ENCODE measurements around the gene YTHDF1. TPM values are rescaled to one million over a fixed set of nuclear protein-coding genes. Genes with fewer than 3 reads are reported as not detected.

YTHDF1 gene
- total and polyA plus RNA-seq, 2 of the 4 experiments (the other 2 are of a cell fraction): 10.9 to 22.6 TPM

- Histone ChIP-seq H3K14ac (replicated peaks; ENCODE audit: low read depth, low read length) (no peak overlapping the region), H2BK20ac (ENCODE audit: low read depth, low read length) (no peak overlapping the region), H3K9ac (ENCODE audit: low read depth, low read length) (no peak overlapping the region), H3K9me3 (ENCODE audit: control insufficient read depth, insufficient read depth, low read length) (no peaks in the 10 kb centered on the region), H3K27ac (ENCODE audit: insufficient read depth, low read length) (no peak overlapping the region), H3K9me1 (ENCODE audit: insufficient read depth, low read length) (no peaks in the 10 kb centered on the region), H4K91ac (ENCODE audit: insufficient read depth, low read depth, low read length) (no peak overlapping the region), H3K56ac (ENCODE audit: extremely low read depth, insufficient read depth, low read length) (no peak overlapping the region), H3K36me3 (ENCODE audit: control insufficient read depth, insufficient read depth, low read length) (no peaks in the 10 kb centered on the region), H4K20me1 (ENCODE audit: insufficient read depth, low read length) (no peaks in the 10 kb centered on the region; the same call in 1 of the 2 replicates), H2BK120ac (ENCODE audit: low read depth, low read length) (no peak overlapping the region), H3K4ac (ENCODE audit: low read depth, low read length) (no peak overlapping the region), H4K8ac (ENCODE audit: low read depth in 2 of 2, low read length in 2 of 2) (no peak overlapping the region), H2BK15ac (ENCODE audit: low read depth, low read length) (no peak overlapping the region), H3K23ac (ENCODE audit: low read depth, low read length) (no peak overlapping the region), H2BK5ac (ENCODE audit: low read depth, low read length, poor library complexity, severe bottlenecking) (no peak overlapping the region), H4K5ac (ENCODE audit: low read depth, low read length) (no peak overlapping the region), H3K4me3 (ENCODE audit: insufficient read depth, low read depth, low read length) (no peak overlapping the region), H3K18ac (ENCODE audit: low read depth, low read length) (no peak overlapping the region), H2AK5ac (ENCODE audit: low read depth, low read length) (no peak overlapping the region), H2AK9ac (replicated peaks; ENCODE audit: low read depth, low read length, poor library complexity) (no peak overlapping the region), H3K79me1 (ENCODE audit: low read depth in 1 of 2, low read length in 2 of 2) (no peaks in the 10 kb centered on the region), H3K27me3 (ENCODE audit: control insufficient read depth, insufficient read depth, low read length) (peaks cover 39% of the 10 kb centered on the region), H3K4me2 (ENCODE audit: low read depth, low read length) (no peak overlapping the region), H2AFZ (replicated peaks; ENCODE audit: low read length, poor library complexity) (no peak overlapping the region), H3K4me1 (ENCODE audit: control insufficient read depth, insufficient read depth, low read length) (no peaks in the 10 kb centered on the region)
- CTCF ChIA-PET: no interaction called here
- POLR2A ChIA-PET (ENCODE audit: unreplicated experiment): no interaction called here
- intact Hi-C loops (cut with micrococcal nuclease) (no loop called here), dilution Hi-C loops (cut with HindIII; ENCODE audit: low sequenced_read_pairs, unreplicated experiment) (no loop called here), in situ Hi-C loops (cut with MboI; ENCODE audit: low sequenced_read_pairs) (no loop called here)
- 51% methylated on average over 7 of the region's 24 CpGs; no CpG with 5 or more reads in 1 of the 2 experiments for WGBS, 2 experiments (ENCODE audit: extremely low coverage in 2 of 2, insufficient read length in 1 of 2)
- ATAC-seq (ENCODE audit: low read depth) (no peak), DNase-seq (no peak)
- BruUV-seq (replicated peaks): no TSS peak
- no peak for TF ChIP-seq CEBPB (IDR thresholded peaks at IDR 0.05; ENCODE audit: low read depth, low read length)
- TF ChIP-seq, protein P1, sequence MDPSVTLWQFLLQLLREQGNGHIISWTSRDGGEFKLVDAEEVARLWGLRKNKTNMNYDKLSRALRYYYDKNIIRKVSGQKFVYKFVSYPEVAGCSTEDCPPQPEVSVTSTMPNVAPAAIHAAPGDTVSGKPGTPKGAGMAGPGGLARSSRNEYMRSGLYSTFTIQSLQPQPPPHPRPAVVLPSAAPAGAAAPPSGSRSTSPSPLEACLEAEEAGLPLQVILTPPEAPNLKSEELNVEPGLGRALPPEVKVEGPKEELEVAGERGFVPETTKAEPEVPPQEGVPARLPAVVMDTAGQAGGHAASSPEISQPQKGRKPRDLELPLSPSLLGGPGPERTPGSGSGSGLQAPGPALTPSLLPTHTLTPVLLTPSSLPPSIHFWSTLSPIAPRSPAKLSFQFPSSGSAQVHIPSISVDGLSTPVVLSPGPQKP (IDR thresholded peaks at IDR 0.05; ENCODE audit: borderline replicate concordance, low read depth, low read length): no peak
- TF ChIP-seq USF2 (IDR thresholded peaks at IDR 0.05; ENCODE audit: low read depth, low read length): no peak
- no peak for TF ChIP-seq RAD21 (IDR thresholded peaks at IDR 0.05; ENCODE audit: low read length)
- TF ChIP-seq CHD1 (IDR thresholded peaks at IDR 0.05; ENCODE audit: low read depth, low read length): no peak
- no peak for TF ChIP-seq RFX5 (IDR thresholded peaks at IDR 0.05; ENCODE audit: low read depth, low read length)
- no peak for TF ChIP-seq FOS (IDR thresholded peaks at IDR 0.05; ENCODE audit: low read depth, low read length)
- TF ChIP-seq BHLHE40 (IDR thresholded peaks at IDR 0.05; ENCODE audit: low read depth, low read length): no peak
- no peak for TF ChIP-seq RCOR1 (IDR thresholded peaks at IDR 0.05; ENCODE audit: insufficient replicate concordance, low read length)
- no peak for TF ChIP-seq POLR2A (IDR thresholded peaks at IDR 0.05; ENCODE audit: low read depth, low read length)
- TF ChIP-seq, protein P2, sequence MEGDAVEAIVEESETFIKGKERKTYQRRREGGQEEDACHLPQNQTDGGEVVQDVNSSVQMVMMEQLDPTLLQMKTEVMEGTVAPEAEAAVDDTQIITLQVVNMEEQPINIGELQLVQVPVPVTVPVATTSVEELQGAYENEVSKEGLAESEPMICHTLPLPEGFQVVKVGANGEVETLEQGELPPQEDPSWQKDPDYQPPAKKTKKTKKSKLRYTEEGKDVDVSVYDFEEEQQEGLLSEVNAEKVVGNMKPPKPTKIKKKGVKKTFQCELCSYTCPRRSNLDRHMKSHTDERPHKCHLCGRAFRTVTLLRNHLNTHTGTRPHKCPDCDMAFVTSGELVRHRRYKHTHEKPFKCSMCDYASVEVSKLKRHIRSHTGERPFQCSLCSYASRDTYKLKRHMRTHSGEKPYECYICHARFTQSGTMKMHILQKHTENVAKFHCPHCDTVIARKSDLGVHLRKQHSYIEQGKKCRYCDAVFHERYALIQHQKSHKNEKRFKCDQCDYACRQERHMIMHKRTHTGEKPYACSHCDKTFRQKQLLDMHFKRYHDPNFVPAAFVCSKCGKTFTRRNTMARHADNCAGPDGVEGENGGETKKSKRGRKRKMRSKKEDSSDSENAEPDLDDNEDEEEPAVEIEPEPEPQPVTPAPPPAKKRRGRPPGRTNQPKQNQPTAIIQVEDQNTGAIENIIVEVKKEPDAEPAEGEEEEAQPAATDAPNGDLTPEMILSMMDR (conservative IDR thresholded peaks at IDR 0.05; ENCODE audit: low read depth, low read length): no peak
- TF ChIP-seq MXI1 (IDR thresholded peaks at IDR 0.05; ENCODE audit: borderline replicate concordance, low read depth, low read length): no peak
- no peak for TF ChIP-seq NFE2L2 (IDR thresholded peaks at IDR 0.05; ENCODE audit: low read depth, low read length)
- no peak for TF ChIP-seq SMC3 (IDR thresholded peaks at IDR 0.05; ENCODE audit: low read depth, low read length)
- TF ChIP-seq MAZ (IDR thresholded peaks at IDR 0.05; ENCODE audit: borderline replicate concordance, low read depth, low read length): no peak
These were observed 48.7 kb downstream of the YTHDF1 start for GRCh38 chr20:63167026-63167917.
